Vagina (tissue), 2 donors: Measurements from ENCODE around the gene LITAF. TPM values are rescaled to one million over a fixed set of nuclear protein-coding genes. Genes with fewer than 3 reads are reported as not detected.
A peak's percentile ranks its signal among the peaks of the same experiment; 100 is the strongest.

ENCODE experiments used
- DNase-seq, 2 donors: peaks; one replicate each; pipeline ENCODE4 v3.0.0-alpha.2; 2017; ENCODE audit errors: extremely low spot score in 2 of 2
- H3K27ac ChIP-seq: fragments of 200-600 bp; sonication (generic); one replicate; pipeline ENCODE4 v1.5.1; 2019
- H3K27me3 ChIP-seq: fragments of 200-600 bp; sonication (generic); one replicate; pipeline ENCODE4 v1.5.1; 2019
- H3K36me3 ChIP-seq, 2 donors: fragments of 200-600 bp; sonication (generic); one replicate each; pipeline ENCODE4 v1.5.1; 2017 to 2019
- H3K4me1 ChIP-seq: fragments of 200-600 bp; sonication (generic); one replicate; pipeline ENCODE4 v1.5.1; 2019
- H3K4me3 ChIP-seq, 2 donors: fragments of 200-600 bp; sonication (generic); 1 replicate in 1 of 2; 2 replicates in 1 of 2; pipeline ENCODE4 v1.5.1; 2016 to 2019
- H3K9me3 ChIP-seq: fragments of 200-600 bp; sonication (generic); one replicate; pipeline ENCODE4 v1.5.1; 2019
- POLR2A ChIP-seq, 2 donors: fragments of 450-650 bp; IDR thresholded peaks; one replicate each; pipeline ENCODE4 v1.6.1; 2017; ENCODE audit warnings: antibody characterized with exemption in 2 of 2, mild to moderate bottlenecking in 2 of 2, moderate library complexity in 2 of 2
- POLR2AphosphoS5 ChIP-seq, 2 donors: sonication (generic); formaldehyde crosslinking; IDR thresholded peaks; one replicate each; pipeline ENCODE4 v1.9.0; 2017; ENCODE audit warnings: antibody characterized with exemption in 2 of 2, mild to moderate bottlenecking in 2 of 2, low read depth in 1 of 2; ENCODE audit not compliant: insufficient read depth in 1 of 2
- intact Hi-C: fragments of 100-400 bp; cut with DNase I; formaldehyde crosslinking; loops from one replicate; pipeline ENCODE4 v1.15.1; 2023
- total RNA-seq: library from RNA; depleted of rRNA; stranded (reverse); fragments of >200 nt; gene quantifications from one replicate; pipeline ENCODE4 v1.2.3, GENCODE V29; 2016
- TF ChIP-seq, protein P1 (sequence below), 3 experiments: fragments of 450-650 bp in 2 of 3; fragments of 200-600 bp in 1 of 3; sonication (generic) in 1 of 3; IDR thresholded peaks; one replicate each; pipeline ENCODE4 v1.5.1; 2017 to 2019; ENCODE audit warnings: antibody characterized with exemption in 3 of 3, mild to moderate bottlenecking in 2 of 3, moderate library complexity in 2 of 3

LITAF gene
- total RNA-seq, 1 donor from 2014 or later, result 111 TPM

DNA sequence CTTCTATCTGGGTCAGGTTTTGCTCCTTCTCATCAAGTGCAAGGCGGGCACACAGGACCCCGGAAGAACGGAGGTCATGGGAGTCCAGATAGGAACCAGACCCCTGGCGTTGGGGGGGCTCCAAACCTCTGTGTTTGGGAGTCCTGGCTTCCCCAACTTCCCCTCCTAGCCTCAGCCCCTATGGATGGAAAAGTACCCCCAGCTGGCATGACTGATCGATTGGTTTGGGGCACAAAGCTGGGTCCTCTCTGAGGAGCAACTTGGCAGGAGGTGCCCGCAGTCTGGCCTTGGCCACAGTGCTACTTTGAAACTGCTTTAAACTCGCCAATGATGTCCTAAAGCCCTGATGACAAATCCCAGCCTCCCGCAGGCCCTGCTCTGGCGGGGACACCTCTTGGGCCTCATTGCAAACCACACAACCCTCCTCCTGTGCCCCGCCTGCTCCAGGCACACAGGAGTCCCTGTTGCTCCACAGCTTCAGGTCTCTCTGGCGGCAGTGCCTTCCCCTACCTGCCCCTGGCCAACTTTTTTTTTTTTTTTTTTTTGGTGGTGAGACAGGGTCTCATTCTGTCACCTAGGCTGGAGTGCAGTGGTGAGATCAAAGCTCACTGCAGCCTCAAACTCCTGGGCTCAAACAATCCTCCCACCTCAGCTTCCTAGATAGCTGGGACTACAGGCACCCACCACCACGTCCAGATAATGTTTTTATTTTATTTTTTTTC, 43.5 kb upstream of the LITAF start:
- Histone ChIP-seq H3K36me3 (no peaks in the 10 kb centered on the region), H3K27ac (peak overlapping the region; percentile 78), H3K4me1 (peaks cover 40% of the 10 kb centered on the region), H3K4me3 (no peak overlapping the region), H3K27me3 (no peaks in the 10 kb centered on the region), H3K9me3 (no peaks in the 10 kb centered on the region)
- TF ChIP-seq POLR2A (IDR thresholded peaks at IDR 0.05) (no peak), POLR2AphosphoS5 (IDR thresholded peaks at IDR 0.05; ENCODE audit: insufficient read depth in 1 of 2, low read depth in 1 of 2) (no peak)
- TF ChIP-seq, protein P1, sequence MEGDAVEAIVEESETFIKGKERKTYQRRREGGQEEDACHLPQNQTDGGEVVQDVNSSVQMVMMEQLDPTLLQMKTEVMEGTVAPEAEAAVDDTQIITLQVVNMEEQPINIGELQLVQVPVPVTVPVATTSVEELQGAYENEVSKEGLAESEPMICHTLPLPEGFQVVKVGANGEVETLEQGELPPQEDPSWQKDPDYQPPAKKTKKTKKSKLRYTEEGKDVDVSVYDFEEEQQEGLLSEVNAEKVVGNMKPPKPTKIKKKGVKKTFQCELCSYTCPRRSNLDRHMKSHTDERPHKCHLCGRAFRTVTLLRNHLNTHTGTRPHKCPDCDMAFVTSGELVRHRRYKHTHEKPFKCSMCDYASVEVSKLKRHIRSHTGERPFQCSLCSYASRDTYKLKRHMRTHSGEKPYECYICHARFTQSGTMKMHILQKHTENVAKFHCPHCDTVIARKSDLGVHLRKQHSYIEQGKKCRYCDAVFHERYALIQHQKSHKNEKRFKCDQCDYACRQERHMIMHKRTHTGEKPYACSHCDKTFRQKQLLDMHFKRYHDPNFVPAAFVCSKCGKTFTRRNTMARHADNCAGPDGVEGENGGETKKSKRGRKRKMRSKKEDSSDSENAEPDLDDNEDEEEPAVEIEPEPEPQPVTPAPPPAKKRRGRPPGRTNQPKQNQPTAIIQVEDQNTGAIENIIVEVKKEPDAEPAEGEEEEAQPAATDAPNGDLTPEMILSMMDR (IDR thresholded peaks at IDR 0.05), result no peak
- intact Hi-C loops, result loop anchor here (5.0 kb wide), 1 partner anchor 48 kb away; no protein-coding TSS in a partner anchor
- no peak for DNase-seq

DNA sequence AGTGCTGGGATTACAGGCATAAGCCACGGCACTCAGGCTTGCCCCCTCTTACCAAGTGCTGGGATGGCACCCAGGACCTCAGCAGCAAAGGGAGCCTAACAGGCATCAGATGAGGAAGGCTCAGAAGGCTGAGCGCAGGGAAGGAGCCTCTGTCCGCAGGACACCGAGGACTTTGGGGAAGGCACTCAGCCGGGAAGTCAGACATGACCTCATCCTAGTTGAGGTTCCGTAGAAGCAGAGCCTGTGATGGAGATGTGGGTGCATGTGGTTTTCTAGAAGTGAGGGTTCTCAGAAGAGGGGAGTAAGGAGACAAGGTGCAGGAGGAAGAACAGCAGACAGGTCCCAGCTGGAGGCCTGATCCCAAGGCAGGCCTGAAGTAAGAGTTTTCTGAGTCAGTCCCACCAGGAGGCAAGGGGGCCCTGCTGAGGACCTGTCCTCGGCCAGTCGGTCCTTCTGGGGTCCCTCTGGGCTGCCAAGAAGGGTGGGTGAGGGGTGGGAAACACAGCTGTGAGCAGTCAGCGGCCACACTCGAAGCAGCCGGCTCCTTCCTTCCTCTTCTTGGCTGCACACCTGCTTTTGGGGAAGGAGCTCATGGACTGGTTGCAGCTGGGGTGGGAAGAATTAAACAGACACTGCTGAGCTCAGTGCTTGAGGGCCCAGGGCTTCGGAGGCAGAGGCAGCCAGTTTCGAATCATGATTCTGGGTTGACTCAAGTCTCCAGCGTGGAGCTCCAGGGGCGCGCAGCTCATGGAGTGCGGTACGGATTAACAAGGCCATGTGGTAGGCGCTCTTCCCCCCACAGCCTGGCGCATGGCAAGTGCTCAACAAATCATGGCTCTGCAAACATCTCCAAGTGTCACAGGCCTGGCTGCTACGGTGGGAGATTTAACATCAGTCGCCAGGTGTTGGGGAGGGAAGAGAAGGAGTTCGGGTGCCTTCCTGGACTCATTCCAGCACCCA, 42.6 kb upstream of the LITAF start:
- no peak for TF ChIP-seq POLR2A (IDR thresholded peaks at IDR 0.05)
- TF ChIP-seq POLR2AphosphoS5 (IDR thresholded peaks at IDR 0.05; ENCODE audit: insufficient read depth in 1 of 2, low read depth in 1 of 2), result no peak
- TF ChIP-seq, protein P1 (IDR thresholded peaks at IDR 0.05), result no peak
- no peaks in the 10 kb centered on the region for H3K9me3 ChIP-seq
- no peak for DNase-seq
- peaks cover 40% of the 10 kb centered on the region for H3K4me1 ChIP-seq
- H3K27me3 ChIP-seq, result no peaks in the 10 kb centered on the region
- H3K27ac ChIP-seq, result peak overlapping the region; percentile 78
- H3K36me3 ChIP-seq, result no peaks in the 10 kb centered on the region
- H3K4me3 ChIP-seq, result no peak overlapping the region
- intact Hi-C loops, result loop anchor here (5.0 kb wide), 1 partner anchor 47 kb away; no protein-coding TSS in a partner anchor

DNA sequence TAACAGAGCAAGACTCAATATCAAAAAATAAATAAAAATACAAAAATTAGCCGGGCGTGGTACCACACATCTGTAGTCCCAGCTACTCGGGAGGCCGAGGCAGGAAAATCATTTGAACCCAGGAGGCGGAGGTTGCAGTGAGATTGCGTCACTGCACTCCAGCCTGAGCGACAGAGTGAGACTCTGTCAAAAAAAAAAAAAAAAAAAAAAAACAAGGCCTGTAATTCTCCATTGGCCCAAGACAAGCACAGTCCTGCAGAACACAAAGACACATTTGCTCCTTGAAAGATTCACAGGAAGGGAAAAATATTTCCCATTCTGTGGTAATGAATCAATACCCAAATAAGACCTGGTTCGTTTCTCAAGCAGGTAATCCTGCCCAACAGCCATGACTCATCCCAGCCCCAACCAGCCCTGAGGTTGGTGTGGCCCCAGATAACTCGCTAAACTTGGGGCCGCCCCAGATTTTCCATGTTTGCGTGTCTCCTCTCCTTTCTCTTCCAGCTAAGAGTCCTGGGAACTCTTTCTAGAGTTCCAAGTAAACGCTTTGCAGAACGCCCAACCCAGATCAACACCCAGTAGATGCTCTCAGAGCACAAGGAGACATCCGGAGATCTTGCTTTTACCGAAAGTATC, 41.2 kb upstream of the LITAF start:
- no peaks in the 10 kb centered on the region for H3K9me3 ChIP-seq
- TF ChIP-seq POLR2AphosphoS5 (IDR thresholded peaks at IDR 0.05; ENCODE audit: insufficient read depth in 1 of 2, low read depth in 1 of 2) (peak in 1 of 2 donors; percentile 75), POLR2A (IDR thresholded peaks at IDR 0.05) (no peak)
- no peak overlapping the region for H3K4me3 ChIP-seq
- no peak for DNase-seq
- intact Hi-C loops, result no loop called here
- H3K27me3 ChIP-seq, result no peaks in the 10 kb centered on the region
- peaks cover 29% of the 10 kb centered on the region for H3K4me1 ChIP-seq
- H3K36me3 ChIP-seq, result no peaks in the 10 kb centered on the region
- H3K27ac ChIP-seq, result peak overlapping the region; percentile 78

DNA sequence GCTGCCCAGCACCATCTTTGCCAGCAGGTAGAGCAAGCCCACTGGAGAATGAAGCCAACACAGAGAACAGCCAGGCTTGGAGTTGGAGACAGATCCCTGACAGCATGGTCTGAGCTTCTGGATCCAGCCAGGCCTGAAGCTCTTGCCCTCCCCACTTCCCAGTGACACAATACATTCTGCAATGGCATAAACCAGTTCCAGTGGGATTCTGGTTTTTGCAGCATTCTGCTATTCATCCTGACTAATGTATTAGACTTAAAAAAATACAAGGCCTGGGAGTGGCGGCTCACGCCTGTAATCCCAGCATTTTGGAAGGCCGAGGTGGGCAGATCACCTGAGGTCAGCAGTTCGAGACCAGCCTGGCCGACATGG, 40.6 kb upstream of the LITAF start:
- Histone ChIP-seq H3K27ac (peak overlapping the region; percentile 78), H3K9me3 (no peaks in the 10 kb centered on the region), H3K36me3 (no peaks in the 10 kb centered on the region), H3K4me3 (no peak overlapping the region), H3K4me1 (peaks cover 32% of the 10 kb centered on the region), H3K27me3 (no peaks in the 10 kb centered on the region)
- TF ChIP-seq POLR2A (IDR thresholded peaks at IDR 0.05) (no peak), POLR2AphosphoS5 (IDR thresholded peaks at IDR 0.05; ENCODE audit: insufficient read depth in 1 of 2, low read depth in 1 of 2) (no peak)
- TF ChIP-seq, protein P1 (IDR thresholded peaks at IDR 0.05), result no peak
- DNase-seq, result no peak
- intact Hi-C loops, result no loop called here

DNA sequence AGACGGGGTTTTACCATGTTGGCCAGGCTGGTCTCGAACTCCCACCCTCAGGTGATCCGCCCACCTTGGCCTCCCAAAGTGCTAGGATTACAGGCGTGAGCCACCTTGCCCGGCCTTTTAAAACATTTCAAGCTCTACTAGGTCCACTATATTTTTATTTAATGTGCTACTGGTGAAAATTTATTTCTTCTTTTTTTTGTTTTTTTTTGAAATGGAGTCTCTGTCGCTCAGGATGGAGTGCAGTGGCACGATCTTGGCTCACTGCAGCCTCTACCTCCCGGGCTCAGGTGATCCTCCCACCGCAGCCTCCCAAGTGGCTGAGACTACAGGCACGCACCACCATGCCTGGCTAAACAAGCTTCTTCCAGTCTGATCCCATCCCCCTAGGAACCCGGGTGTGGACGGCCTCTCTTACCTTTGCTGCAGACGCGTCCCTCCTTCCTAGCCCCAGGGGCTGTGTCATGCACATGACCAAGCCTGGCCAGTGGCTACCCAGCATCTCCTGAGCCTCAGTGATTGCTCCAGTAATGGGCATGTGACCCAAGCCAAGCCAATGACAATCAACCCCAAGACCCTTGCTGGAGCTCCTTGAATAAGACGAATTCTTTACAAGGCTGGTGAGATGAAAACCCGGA, 40.1 kb upstream of the LITAF start:
- Histone ChIP-seq H3K27ac (peak overlapping the region; percentile 78), H3K36me3 (no peaks in the 10 kb centered on the region), H3K4me3 (no peak overlapping the region), H3K9me3 (no peaks in the 10 kb centered on the region), H3K27me3 (no peaks in the 10 kb centered on the region), H3K4me1 (peaks cover 37% of the 10 kb centered on the region)
- TF ChIP-seq POLR2A (IDR thresholded peaks at IDR 0.05), result no peak
- no peak for DNase-seq
- intact Hi-C loops, result no loop called here
